ENCODE results near the gene RAB1A.
"Not testable (repeated sequence)": the region's sequence is repeated elsewhere in the genome, so short reads cannot be mapped to it uniquely, and the experiment has no call there.

RAB1A gene

GRCh38 chr2:65129826-65130663 lies at the start of gene RAB1A:
RAB1A (minus strand) TSS chr2:65130106; CDS start chr2:65129915, 191 bp downstream.
- H3K9me3 ChIP-seq (ENCODE audit: control insufficient read depth, insufficient read depth, low read length), result no peaks in the 10 kb centered on the region
- peak within 1 kb of the TSS; percentile 97 for H3K9ac ChIP-seq (ENCODE audit: low read depth, low read length)
- H3K36me3 ChIP-seq (ENCODE audit: insufficient read depth, low read length), result no peaks in the 10 kb centered on the region
- H3K4me1 ChIP-seq (ENCODE audit: insufficient read depth, low read length), result peaks cover 12% of the 10 kb centered on the region

GRCh38 chr2:65177751-65178442 lies 48.0 kb upstream of the RAB1A start:
- H3K4me1 ChIP-seq (ENCODE audit: insufficient read depth, low read length), result no peaks in the 10 kb centered on the region
- H3K9me3 ChIP-seq (ENCODE audit: control insufficient read depth, insufficient read depth, low read length), result no peaks in the 10 kb centered on the region
- H3K9ac ChIP-seq (ENCODE audit: low read depth, low read length), result no peak overlapping the region
- no peaks in the 10 kb centered on the region for H3K36me3 ChIP-seq (ENCODE audit: insufficient read depth, low read length)

- Histone ChIP-seq H3K9ac (ENCODE audit: low read depth, low read length) (no peak overlapping the region), H3K9me3 (ENCODE audit: control insufficient read depth, insufficient read depth, low read length) (no peaks in the 10 kb centered on the region), H3K4me1 (ENCODE audit: insufficient read depth, low read length) (no peaks in the 10 kb centered on the region), H3K36me3 (ENCODE audit: insufficient read depth, low read length) (no peaks in the 10 kb centered on the region)
These were observed 46.1 kb upstream of the RAB1A start for GRCh38 chr2:65175894-65176530.

GRCh38 chr2:65174031-65174430 lies 44.1 kb upstream of the RAB1A start:
- H3K9me3 ChIP-seq (ENCODE audit: control insufficient read depth, insufficient read depth, low read length); H3K36me3 ChIP-seq (ENCODE audit: insufficient read depth, low read length); H3K4me1 ChIP-seq (ENCODE audit: insufficient read depth, low read length); H3K9ac ChIP-seq (ENCODE audit: low read depth, low read length): not testable (repeated sequence)

- no peaks in the 10 kb centered on the region for H3K36me3 ChIP-seq (ENCODE audit: insufficient read depth, low read length)
- no peak overlapping the region for H3K9ac ChIP-seq (ENCODE audit: low read depth, low read length)
- no peaks in the 10 kb centered on the region for H3K4me1 ChIP-seq (ENCODE audit: insufficient read depth, low read length)
- no peaks in the 10 kb centered on the region for H3K9me3 ChIP-seq (ENCODE audit: control insufficient read depth, insufficient read depth, low read length)
These were observed 43.3 kb upstream of the RAB1A start for GRCh38 chr2:65172994-65173790.

GRCh38 chr2:65170611-65171477 lies 40.9 kb upstream of the RAB1A start:
- H3K9me3 ChIP-seq (ENCODE audit: control insufficient read depth, insufficient read depth, low read length); H3K4me1 ChIP-seq (ENCODE audit: insufficient read depth, low read length); H3K9ac ChIP-seq (ENCODE audit: low read depth, low read length); H3K36me3 ChIP-seq (ENCODE audit: insufficient read depth, low read length): not testable (repeated sequence)

- Histone ChIP-seq H3K9ac (ENCODE audit: low read depth, low read length) (no peak overlapping the region), H3K9me3 (ENCODE audit: control insufficient read depth, insufficient read depth, low read length) (no peaks in the 10 kb centered on the region), H3K4me1 (ENCODE audit: insufficient read depth, low read length) (no peaks in the 10 kb centered on the region), H3K36me3 (ENCODE audit: insufficient read depth, low read length) (no peaks in the 10 kb centered on the region)
These were observed 39.8 kb upstream of the RAB1A start for GRCh38 chr2:65169760-65170136.

GRCh38 chr2:65165558-65165957 lies 35.7 kb upstream of the RAB1A start:
- H3K9ac ChIP-seq (ENCODE audit: low read depth, low read length), result no peak overlapping the region
- H3K36me3 ChIP-seq (ENCODE audit: insufficient read depth, low read length), result no peaks in the 10 kb centered on the region
- H3K9me3 ChIP-seq (ENCODE audit: control insufficient read depth, insufficient read depth, low read length), result no peaks in the 10 kb centered on the region
- H3K4me1 ChIP-seq (ENCODE audit: insufficient read depth, low read length), result peaks cover 8% of the 10 kb centered on the region; the same call in 1 of the 2 replicates

- Histone ChIP-seq H3K9me3 (ENCODE audit: control insufficient read depth, insufficient read depth, low read length) (no peaks in the 10 kb centered on the region), H3K36me3 (ENCODE audit: insufficient read depth, low read length) (no peaks in the 10 kb centered on the region), H3K4me1 (ENCODE audit: insufficient read depth, low read length) (peaks cover 8% of the 10 kb centered on the region; the same call in 1 of the 2 replicates), H3K9ac (ENCODE audit: low read depth, low read length) (no peak overlapping the region)
These were observed 34.6 kb upstream of the RAB1A start for GRCh38 chr2:65164426-65164891.

- Histone ChIP-seq H3K36me3 (ENCODE audit: insufficient read depth, low read length) (no peaks in the 10 kb centered on the region), H3K4me1 (ENCODE audit: insufficient read depth, low read length) (peaks cover 8% of the 10 kb centered on the region; the same call in 1 of the 2 replicates), H3K9me3 (ENCODE audit: control insufficient read depth, insufficient read depth, low read length) (no peaks in the 10 kb centered on the region), H3K9ac (ENCODE audit: low read depth, low read length) (no peak overlapping the region)
These were observed 31.7 kb upstream of the RAB1A start for GRCh38 chr2:65161551-65162100.

GRCh38 chr2:65159906-65160305 lies 30.0 kb upstream of the RAB1A start:
- Histone ChIP-seq H3K9ac (ENCODE audit: low read depth, low read length) (no peak overlapping the region), H3K36me3 (ENCODE audit: insufficient read depth, low read length) (no peaks in the 10 kb centered on the region), H3K4me1 (ENCODE audit: insufficient read depth, low read length) (peaks cover 8% of the 10 kb centered on the region; the same call in 1 of the 2 replicates)

GRCh38 chr2:65159261-65159660 lies 29.4 kb upstream of the RAB1A start:
- Histone ChIP-seq H3K9me3 (ENCODE audit: control insufficient read depth, insufficient read depth, low read length) (no peaks in the 10 kb centered on the region), H3K36me3 (ENCODE audit: insufficient read depth, low read length) (no peaks in the 10 kb centered on the region), H3K4me1 (ENCODE audit: insufficient read depth, low read length) (peaks cover 8% of the 10 kb centered on the region; the same call in 1 of the 2 replicates), H3K9ac (ENCODE audit: low read depth, low read length) (no peak overlapping the region)

More at GRCh38 chr2:65159906-65160305, 30.0 kb upstream of the RAB1A start:
- H3K9me3 ChIP-seq (ENCODE audit: control insufficient read depth, insufficient read depth, low read length), result no peaks in the 10 kb centered on the region

GRCh38 chr2:65158557-65158956 lies 28.7 kb upstream of the RAB1A start:
- Histone ChIP-seq H3K4me1 (ENCODE audit: insufficient read depth, low read length) (peaks cover 8% of the 10 kb centered on the region; the same call in 1 of the 2 replicates), H3K9ac (ENCODE audit: low read depth, low read length) (no peak overlapping the region), H3K9me3 (ENCODE audit: control insufficient read depth, insufficient read depth, low read length) (no peaks in the 10 kb centered on the region), H3K36me3 (ENCODE audit: insufficient read depth, low read length) (no peaks in the 10 kb centered on the region)

Measured in ES-I3 (cell line).